Esophagus muscularis mucosa (tissue), 4 donors: ENCODE data around the gene TERT. TPM values are rescaled to one million over a fixed set of nuclear protein-coding genes. Genes with fewer than 3 reads are reported as not detected.

Source experiments
- DNase-seq: peaks from one replicate; pipeline ENCODE4 v3.0.0-alpha.2; 2017; ENCODE audit errors: extremely low spot score
- H3K27ac ChIP-seq, 4 donors: fragments of 200-600 bp; sonication (generic); replicated peaks in 1 of 4; 1 replicate in 3 of 4; 2 replicates in 1 of 4; pipeline ENCODE4 v1.5.1; 2016 to 2019; ENCODE audit warnings: mild to moderate bottlenecking in 1 of 4
- H3K27me3 ChIP-seq, 4 donors: fragments of 200-600 bp; sonication (generic); one replicate each; pipeline versions ENCODE4 v1.5.1 to v1.6.0; 2016 to 2019
- H3K36me3 ChIP-seq, 4 donors: fragments of 200-600 bp; sonication (generic); one replicate each; pipeline ENCODE4 v1.5.1; 2016 to 2019
- H3K4me1 ChIP-seq, 4 donors: fragments of 200-600 bp; sonication (generic); one replicate each; pipeline ENCODE4 v1.5.1; 2016 to 2019
- H3K4me3 ChIP-seq, 4 donors: fragments of 200-600 bp; sonication (generic); 1 replicate in 2 of 4; 2 replicates in 2 of 4; pipeline ENCODE4 v1.5.1; 2016 to 2019; ENCODE audit warnings: mild to moderate bottlenecking in 4 of 4, moderate library complexity in 1 of 4
- H3K9me3 ChIP-seq, 4 donors: fragments of 200-600 bp; sonication (generic); 1 replicate in 3 of 4; 2 replicates in 1 of 4; pipeline ENCODE4 v1.5.1; 2016 to 2019
- CTCF ChIP-seq, 3 experiments: fragments of 200-600 bp in 2 of 3; fragments of 450-650 bp in 1 of 3; sonication (generic) in 2 of 3; IDR thresholded peaks; one replicate each; pipeline ENCODE4 v1.5.1; 2017 to 2019; ENCODE audit warnings: antibody characterized with exemption in 3 of 3, mild to moderate bottlenecking in 2 of 3, moderate library complexity in 1 of 3
- EP300 ChIP-seq: sonication (generic); formaldehyde crosslinking; IDR thresholded peaks from one replicate; pipeline ENCODE4 v1.6.1; 2017; ENCODE audit warnings: antibody characterized with exemption
- POLR2A ChIP-seq: fragments of 450-650 bp; IDR thresholded peaks from one replicate; pipeline ENCODE4 v1.6.1; 2017; ENCODE audit warnings: antibody characterized with exemption, moderate library complexity, mild to moderate bottlenecking, low read depth
- POLR2AphosphoS5 ChIP-seq, 2 donors: sonication (generic); formaldehyde crosslinking; IDR thresholded peaks; one replicate each; pipeline ENCODE4 v1.6.1; 2017; ENCODE audit warnings: antibody characterized with exemption in 2 of 2
- WGBS: methylation state at CpG from one replicate; pipeline ENCODE4 v1.1.5; 2018; 5-methylcytosine and 5-hydroxymethylcytosine counted together
- intact Hi-C: fragments of 100-400 bp; cut with DNase I; formaldehyde crosslinking; loops from one replicate; pipeline ENCODE4 v1.15.1; 2023
- total RNA-seq, 4 donors: library from RNA; depleted of rRNA; stranded (reverse); fragments of >200 nt; gene quantifications; one replicate each; pipeline versions ENCODE4 v1.1.0 to v1.2.1, GENCODE V29; 2016

TERT gene
- total RNA-seq, 4 donors from 2014 or later: not detected

- Histone ChIP-seq H3K9me3 (peaks cover 0 to 9% (median 3%) of the 10 kb centered on the region in 4 donors), H3K27me3 (peaks cover 0 to 71% (median 0%) of the 10 kb centered on the region in 4 donors), H3K4me3 (no peak overlapping the region), H3K4me1 (no peaks in the 10 kb centered on the region), H3K27ac (no peak overlapping the region), H3K36me3 (no peaks in the 10 kb centered on the region)
- no peak for DNase-seq
- intact Hi-C loops: no loop called here
- no peak for TF ChIP-seq POLR2AphosphoS5 (IDR thresholded peaks at IDR 0.05)
- no peak for TF ChIP-seq CTCF (IDR thresholded peaks at IDR 0.05)
- TF ChIP-seq POLR2A: no peak
- TF ChIP-seq EP300: no peak
- WGBS: 93% methylated on average over 22 of the region's 23 CpGs
Observed at GRCh38 chr5:1215320-1216096, 79.4 kb downstream of the TERT start.

GRCh38 chr5:1214936-1215220, 80.0 kb downstream of the TERT start:
- no peak for TF ChIP-seq POLR2AphosphoS5 (IDR thresholded peaks at IDR 0.05)
- TF ChIP-seq POLR2A: no peak
- TF ChIP-seq CTCF (IDR thresholded peaks at IDR 0.05): no peak
- no peak for TF ChIP-seq EP300
- Histone ChIP-seq H3K9me3 (peaks cover 0 to 9% (median 3%) of the 10 kb centered on the region in 4 donors), H3K36me3 (no peaks in the 10 kb centered on the region), H3K4me3 (no peak overlapping the region), H3K4me1 (no peaks in the 10 kb centered on the region), H3K27ac (no peak overlapping the region), H3K27me3 (peaks cover 0 to 74% (median 0%) of the 10 kb centered on the region in 4 donors)
- no peak for DNase-seq
- intact Hi-C loops: no loop called here
- WGBS: 67% methylated on average over 2 of the region's 2 CpGs

GRCh38 chr5:1214163-1214935, 80.5 kb downstream of the TERT start:
- peaks cover 0 to 72% (median 0%) of the 10 kb centered on the region in 4 donors for H3K27me3 ChIP-seq
- no peak for TF ChIP-seq EP300
- no peak for TF ChIP-seq CTCF (IDR thresholded peaks at IDR 0.05)
- no peak for TF ChIP-seq POLR2A
- no peaks in the 10 kb centered on the region for H3K36me3 ChIP-seq
- no peak overlapping the region for H3K27ac ChIP-seq
- WGBS: 69% methylated on average over 18 of the region's 22 CpGs
- intact Hi-C loops: no loop called here
- no peaks in the 10 kb centered on the region for H3K4me1 ChIP-seq
- no peak for DNase-seq
- peaks cover 0 to 9% (median 3%) of the 10 kb centered on the region in 4 donors for H3K9me3 ChIP-seq
- no peak overlapping the region for H3K4me3 ChIP-seq

- intact Hi-C loops: no loop called here
Observed at GRCh38 chr5:1213508-1214162, 81.2 kb downstream of the TERT start.

More at GRCh38 chr5:1213508-1214162, 81.2 kb downstream of the TERT start:
- H3K27me3 ChIP-seq: peaks cover 0 to 72% (median 0%) of the 10 kb centered on the region in 4 donors
- WGBS: 83% methylated on average over 8 of the region's 25 CpGs
- no peak overlapping the region for H3K4me3 ChIP-seq
- DNase-seq: no peak
- TF ChIP-seq EP300 (no peak), CTCF (IDR thresholded peaks at IDR 0.05) (no peak), POLR2AphosphoS5 (IDR thresholded peaks at IDR 0.05) (no peak), POLR2A (no peak)
- H3K36me3 ChIP-seq: no peaks in the 10 kb centered on the region
- H3K4me1 ChIP-seq: no peaks in the 10 kb centered on the region
- no peak overlapping the region for H3K27ac ChIP-seq
- H3K9me3 ChIP-seq: peaks cover 0 to 9% (median 3%) of the 10 kb centered on the region in 4 donors
